ENCODE data around the gene PMPCB. TPM values are rescaled to one million over a fixed set of nuclear protein-coding genes. Genes with fewer than 3 reads are reported as not detected.

PMPCB gene, protein sequence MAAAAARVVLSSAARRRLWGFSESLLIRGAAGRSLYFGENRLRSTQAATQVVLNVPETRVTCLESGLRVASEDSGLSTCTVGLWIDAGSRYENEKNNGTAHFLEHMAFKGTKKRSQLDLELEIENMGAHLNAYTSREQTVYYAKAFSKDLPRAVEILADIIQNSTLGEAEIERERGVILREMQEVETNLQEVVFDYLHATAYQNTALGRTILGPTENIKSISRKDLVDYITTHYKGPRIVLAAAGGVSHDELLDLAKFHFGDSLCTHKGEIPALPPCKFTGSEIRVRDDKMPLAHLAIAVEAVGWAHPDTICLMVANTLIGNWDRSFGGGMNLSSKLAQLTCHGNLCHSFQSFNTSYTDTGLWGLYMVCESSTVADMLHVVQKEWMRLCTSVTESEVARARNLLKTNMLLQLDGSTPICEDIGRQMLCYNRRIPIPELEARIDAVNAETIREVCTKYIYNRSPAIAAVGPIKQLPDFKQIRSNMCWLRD
- total RNA-seq: 34.9 and 42.9 TPM in 2 replicates

GRCh38 chr7:103296901-103297836, at the start of gene PMPCB:
PMPCB (plus strand) TSS chr7:103297435; CDS start chr7:103297460, 25 bp downstream.

DNA sequence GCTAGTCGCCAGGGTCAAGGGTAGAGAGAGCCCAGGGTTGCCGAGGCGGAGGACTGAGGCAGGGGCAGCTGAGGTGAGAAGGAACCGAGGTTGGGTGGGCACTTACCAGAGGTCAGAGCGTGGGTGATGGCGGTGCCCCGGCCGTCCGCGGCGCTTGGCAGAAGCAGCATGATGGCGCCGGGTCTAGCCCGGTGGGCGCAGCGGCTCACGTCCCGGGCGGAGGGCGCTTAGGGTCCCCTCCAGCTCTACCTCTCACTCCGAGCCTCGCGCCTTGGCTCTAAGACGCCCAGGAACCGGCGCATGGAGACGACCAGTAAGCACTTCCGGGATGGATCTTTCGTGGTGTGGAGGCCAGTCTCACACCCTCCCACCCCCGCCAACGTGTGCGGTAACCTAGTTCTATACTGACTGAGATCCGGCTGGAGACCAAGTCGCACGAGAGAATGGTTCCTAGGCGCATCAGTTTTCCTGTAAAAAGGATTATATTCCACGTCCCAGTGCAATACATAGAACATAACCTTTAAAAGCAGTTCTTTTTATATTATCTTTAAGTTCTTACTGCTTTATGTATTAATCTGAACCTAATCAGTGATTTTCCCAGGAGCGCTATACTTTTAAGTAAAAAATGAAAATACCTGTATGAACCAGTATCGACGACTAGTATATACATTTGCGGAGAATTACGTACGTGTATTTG, 47.4 kb downstream of the PMPCB start, which contains the start of gene DNAJC2:
Gene DNAJC2 (minus strand): TSS at position 315 of the 697 bp plus-strand sequence. CDS start 145 bp downstream, at position 170.

GRCh38 chr7:103347507-103348267, 50.5 kb downstream of the PMPCB start, which contains the start of gene PSMC2:
PSMC2 (plus strand) TSS chr7:103347643; CDS start chr7:103347712, 69 bp downstream.

Other genes with a start within 250 kb of the PMPCB start
- gene FBXL13, start 222.6 kb upstream of the PMPCB start, total RNA-seq: 0.34 and 0.36 TPM in 2 replicates
- 51.6 and 53.7 TPM in 2 replicates for gene ARMC10, start 222.3 kb upstream of the PMPCB start, total RNA-seq
- 2.7 and 10.4 TPM in 2 replicates for gene NAPEPLD, start 148.3 kb upstream of the PMPCB start, total RNA-seq
- 27.7 and 30.9 TPM in 2 replicates for gene DNAJC2, start 47.3 kb downstream of the PMPCB start, total RNA-seq
- gene PSMC2, start 50.2 kb downstream of the PMPCB start, total RNA-seq: 209 and 227 TPM in 2 replicates
- not detected in 2 replicates for gene SLC26A5, start 148.8 kb downstream of the PMPCB start, total RNA-seq

All from nasal cavity respiratory epithelium epithelial cell of viscerocranial mucosa (primary cell).